HG03103 (cell line): ENCODE measurements around the gene PTPRK.

Source experiments
- ATAC-seq: cut with Tn5 transposase; IDR thresholded peaks from one replicate; pipeline ENCODE4 v1.9.1; 2021; ENCODE audit warnings: low read depth; ENCODE audit not compliant: unreplicated experiment

Gene PTPRK

GRCh38 chr6:128520436-128521281 is at the start of gene PTPRK:
Gene PTPRK, minus strand, starts transcription at chr6:128520599. Its CDS starts 241 bp downstream, at chr6:128520358.
- peak; percentile 93 for ATAC-seq

GRCh38 chr6:128567029-128567428 is 46.6 kb upstream of the PTPRK start:
- no peak for ATAC-seq

- no peak for ATAC-seq
Measured at GRCh38 chr6:128560966-128561365, 40.6 kb upstream of the PTPRK start.

DNA sequence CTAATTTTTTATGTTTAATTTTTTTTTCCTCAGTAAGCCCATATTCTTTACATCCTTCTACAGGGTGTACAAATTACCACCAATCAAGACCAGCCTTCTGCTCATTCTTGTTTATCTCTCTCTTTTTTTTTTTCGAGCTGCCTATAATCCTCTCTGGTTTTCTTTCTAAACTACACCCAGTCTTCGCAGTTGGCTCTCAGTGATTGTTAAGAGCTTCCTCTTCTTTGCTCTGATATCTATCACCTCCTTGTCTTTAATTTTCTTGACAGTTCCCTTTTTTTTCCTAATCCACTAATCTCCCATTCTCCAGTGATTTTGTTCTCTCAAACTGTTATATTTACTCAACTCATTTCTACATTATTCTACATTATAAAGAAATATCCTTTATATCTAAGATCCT is 38.5 kb upstream of the PTPRK start:
- ATAC-seq = no peak

- ATAC-seq = peak; percentile 51
Measured at GRCh38 chr6:128558021-128558420, 37.6 kb upstream of the PTPRK start.

DNA sequence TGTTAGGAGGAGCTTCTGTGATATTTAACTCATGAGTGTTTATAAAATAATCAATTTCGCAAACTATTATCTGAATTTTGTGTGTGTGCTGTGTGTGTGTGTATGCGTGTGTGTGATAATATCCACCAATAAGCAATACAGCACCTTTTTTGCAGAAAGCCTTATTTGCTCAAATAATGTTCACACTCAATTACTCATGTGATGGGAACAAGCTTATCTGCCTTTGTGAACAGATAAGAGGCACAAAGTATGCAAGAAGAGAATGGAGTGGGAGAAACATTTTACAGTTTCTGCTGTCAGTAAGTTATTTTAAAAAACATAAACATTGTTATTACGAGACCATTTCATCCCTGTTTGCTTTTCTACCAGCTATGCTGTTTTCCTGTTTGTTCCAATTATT is 36.7 kb upstream of the PTPRK start:
- no peak for ATAC-seq

- no peak for ATAC-seq
Measured at GRCh38 chr6:128554302-128554701, 33.9 kb upstream of the PTPRK start.

- ATAC-seq = no peak
Measured at GRCh38 chr6:128541261-128541660, 20.9 kb upstream of the PTPRK start.

- no peak for ATAC-seq
Measured at GRCh38 chr6:128538763-128539162, 18.4 kb upstream of the PTPRK start.

- ATAC-seq = no peak
Measured at GRCh38 chr6:128532827-128533226, 12.4 kb upstream of the PTPRK start.

GRCh38 chr6:128532136-128532535 is 11.7 kb upstream of the PTPRK start:
- no peak for ATAC-seq

- ATAC-seq = no peak
Measured at GRCh38 chr6:128531696-128532095, 11.3 kb upstream of the PTPRK start.

DNA sequence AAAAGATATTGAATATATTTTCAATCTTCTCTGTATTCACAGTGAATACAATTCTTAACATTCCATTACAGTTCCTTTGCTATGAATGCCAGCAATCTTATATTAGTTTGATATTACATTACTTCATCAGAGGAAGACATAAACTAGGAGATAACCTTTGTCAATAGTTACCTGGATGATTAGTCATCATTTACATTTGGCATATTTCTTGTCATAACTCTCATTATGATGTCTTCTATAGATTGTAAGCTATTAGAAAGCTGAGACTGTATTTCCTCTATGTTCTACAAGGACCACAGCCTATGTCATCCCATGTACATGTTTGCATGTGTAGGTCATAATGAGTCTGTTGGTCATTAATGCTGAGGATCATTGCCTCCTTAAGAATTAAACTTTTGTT is 7.8 kb upstream of the PTPRK start:
- ATAC-seq = no peak

DNA sequence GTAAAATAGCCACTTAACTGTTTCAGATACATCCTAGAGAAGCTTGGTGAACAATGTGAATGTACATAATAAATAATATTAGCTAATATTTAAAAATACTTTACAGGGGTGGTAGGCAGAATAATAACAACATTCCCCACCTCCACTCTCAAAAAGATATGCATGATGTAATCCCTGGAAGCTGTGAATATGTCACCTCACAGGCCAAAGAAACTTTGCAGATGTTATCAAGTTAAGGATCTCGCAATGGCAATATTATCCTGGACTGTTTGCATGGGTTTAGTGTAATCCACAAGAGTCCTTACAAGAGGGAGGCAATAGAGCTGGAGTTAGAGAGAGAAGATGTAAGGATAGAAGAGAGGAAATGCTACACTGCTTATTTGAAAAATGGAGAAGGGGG is 7.0 kb upstream of the PTPRK start:
- ATAC-seq = no peak

GRCh38 chr6:128526152-128526914 is 5.9 kb upstream of the PTPRK start:
- no peak for ATAC-seq

GRCh38 chr6:128525406-128525805 is 5.0 kb upstream of the PTPRK start:
- no peak for ATAC-seq

- no peak for ATAC-seq
Measured at GRCh38 chr6:128521282-128521632, 858 bp upstream of the PTPRK start.

DNA sequence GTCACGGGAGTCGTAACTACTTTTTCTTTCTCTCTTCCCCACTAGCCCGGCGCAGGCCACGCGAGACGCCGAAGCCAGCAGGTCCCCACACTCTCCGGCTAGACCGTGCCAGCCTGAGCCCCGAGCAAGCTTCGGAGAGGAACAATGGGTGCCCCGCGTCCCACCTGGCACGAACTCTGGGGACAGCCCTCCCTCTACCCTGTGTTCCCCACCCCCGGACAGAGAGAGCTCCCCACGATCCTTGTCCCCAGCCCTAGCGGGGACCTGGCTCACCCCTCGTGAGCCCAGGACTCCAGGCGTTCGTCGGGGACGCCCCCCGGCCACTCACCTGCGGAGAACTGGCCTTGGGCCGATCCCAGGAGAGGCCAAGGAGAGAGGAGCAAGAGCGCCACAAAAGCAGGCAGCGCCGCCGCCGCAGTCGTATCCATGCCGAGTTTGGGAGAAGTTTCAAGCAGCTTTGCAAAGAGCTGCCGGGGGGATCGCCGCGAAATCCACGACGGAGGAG is 416 bp downstream of the PTPRK start:
- peak; percentile 20 for ATAC-seq

GRCh38 chr6:128519132-128519930 is 1.1 kb downstream of the PTPRK start:
- no peak for ATAC-seq

- no peak for ATAC-seq
Measured at GRCh38 chr6:128518434-128519131, 1.8 kb downstream of the PTPRK start.
